ENCODE data around the gene AOC3. TPM values are rescaled to one million over a fixed set of nuclear protein-coding genes. Genes with fewer than 3 reads are reported as not detected.

AOC3 gene
- total RNA-seq, 1 donor from 2014 or later, result 17.4 TPM

GRCh38 chr17:42833767-42834422 lies 17.1 kb upstream of the AOC3 start:
- peak overlapping the region; percentile 97 for H3K4me3 Mint-ChIP-seq (ENCODE audit: unreplicated experiment)
- TF ChIP-seq CTCF (IDR thresholded peaks at IDR 0.05), result no peak

GRCh38 chr17:42835732-42836131 lies 15.3 kb upstream of the AOC3 start:
- H3K36me3 Mint-ChIP-seq (ENCODE audit: low read depth), result peaks cover 19% of the 10 kb centered on the region
- no peaks in the 10 kb centered on the region for H3K9me3 Mint-ChIP-seq (ENCODE audit: low read depth)
- DNase-seq (ENCODE audit: low spot score), result no peak
- no peak overlapping the region for H3K4me3 Mint-ChIP-seq (ENCODE audit: unreplicated experiment)
- no peaks in the 10 kb centered on the region for H3K27me3 Mint-ChIP-seq (ENCODE audit: low read depth)
- no peak for TF ChIP-seq CTCF (IDR thresholded peaks at IDR 0.05)
- no peak overlapping the region for H3K27ac Mint-ChIP-seq (ENCODE audit: unreplicated experiment)
- H3K4me1 Mint-ChIP-seq (ENCODE audit: low read depth), result peaks cover 21% of the 10 kb centered on the region

More at GRCh38 chr17:42833767-42834422, 17.1 kb upstream of the AOC3 start:
- H3K27ac Mint-ChIP-seq (ENCODE audit: unreplicated experiment), result peak overlapping the region; percentile 99
- H3K36me3 Mint-ChIP-seq (ENCODE audit: low read depth), result peaks cover 9% of the 10 kb centered on the region
- DNase-seq (ENCODE audit: low spot score), result no peak
- H3K9me3 Mint-ChIP-seq (ENCODE audit: low read depth), result no peaks in the 10 kb centered on the region
- H3K4me1 Mint-ChIP-seq (ENCODE audit: low read depth), result peaks cover 21% of the 10 kb centered on the region
- peaks cover 2% of the 10 kb centered on the region for H3K27me3 Mint-ChIP-seq (ENCODE audit: low read depth)

- Mint-ChIP-seq H3K27me3 (ENCODE audit: low read depth) (no peaks in the 10 kb centered on the region), H3K4me3 (ENCODE audit: unreplicated experiment) (no peak overlapping the region), H3K4me1 (ENCODE audit: low read depth) (peaks cover 19% of the 10 kb centered on the region), H3K9me3 (ENCODE audit: low read depth) (no peaks in the 10 kb centered on the region), H3K27ac (ENCODE audit: unreplicated experiment) (peak overlapping the region; percentile 20), H3K36me3 (ENCODE audit: low read depth) (peaks cover 44% of the 10 kb centered on the region)
- no peak for DNase-seq (ENCODE audit: low spot score)
- TF ChIP-seq CTCF (IDR thresholded peaks at IDR 0.05), result no peak
Observed at GRCh38 chr17:42841975-42842685, 8.9 kb upstream of the AOC3 start.

GRCh38 chr17:42843358-42843934 lies 7.6 kb upstream of the AOC3 start:
- H3K27me3 Mint-ChIP-seq (ENCODE audit: low read depth), result no peaks in the 10 kb centered on the region
- peak; percentile 92 for TF ChIP-seq CTCF (IDR thresholded peaks at IDR 0.05)
- peaks cover 22% of the 10 kb centered on the region for H3K4me1 Mint-ChIP-seq (ENCODE audit: low read depth)
- DNase-seq (ENCODE audit: low spot score), result no peak
- peaks cover 40% of the 10 kb centered on the region for H3K36me3 Mint-ChIP-seq (ENCODE audit: low read depth)
- no peak overlapping the region for H3K27ac Mint-ChIP-seq (ENCODE audit: unreplicated experiment)
- H3K9me3 Mint-ChIP-seq (ENCODE audit: low read depth), result no peaks in the 10 kb centered on the region
- H3K4me3 Mint-ChIP-seq (ENCODE audit: unreplicated experiment), result no peak overlapping the region

- DNase-seq (ENCODE audit: low spot score), result no peak
- no peak for TF ChIP-seq CTCF (IDR thresholded peaks at IDR 0.05)
- Mint-ChIP-seq H3K9me3 (ENCODE audit: low read depth) (no peaks in the 10 kb centered on the region), H3K4me3 (ENCODE audit: unreplicated experiment) (no peak within 1 kb of the TSS), H3K36me3 (ENCODE audit: low read depth) (peaks cover 32% of the 10 kb centered on the region), H3K27ac (ENCODE audit: unreplicated experiment) (no peak within 1 kb of the TSS), H3K4me1 (ENCODE audit: low read depth) (peaks cover 22% of the 10 kb centered on the region), H3K27me3 (ENCODE audit: low read depth) (no peaks in the 10 kb centered on the region)
Observed at GRCh38 chr17:42844271-42844670, 6.7 kb upstream of the AOC3 start, which contains the start of gene AOC2. Gene AOC2 (plus strand): TSS chr17:42844580. CDS start chr17:42844627, 47 bp downstream.

Data from chondrocyte (in vitro differentiated cells).